MM.1S (cell line): Measurements from ENCODE around the gene ARF1.

Experiments used
- DNase-seq: peaks from one replicate; pipeline ENCODE4 v3.0.0-alpha.2; 2015
- H2AFZ ChIP-seq: fragments of 300-600 bp; sonication (generic); 2 replicates; pipeline ENCODE4 v1.6.0; 2016; ENCODE audit warnings: antibody characterized with exemption, low read length
- H3F3A ChIP-seq: fragments of 300-600 bp; sonication (generic); 2 replicates; pipeline ENCODE4 v1.6.1; 2016; ENCODE audit warnings: mild to moderate bottlenecking, antibody characterized with exemption, low read length, moderate library complexity, mixed read lengths; ENCODE audit not compliant: insufficient read depth
- H3K27ac ChIP-seq: fragments of 300-600 bp; sonication (generic); 2 replicates; pipeline ENCODE4 v1.5.1; 2016; ENCODE audit warnings: mild to moderate bottlenecking, low read length
- H3K27me3 ChIP-seq: fragments of 300-600 bp; sonication (generic); replicated peaks from 2 replicates; pipeline ENCODE4 v1.6.0; 2016; ENCODE audit warnings: low read length; ENCODE audit not compliant: insufficient read depth
- H3K36me3 ChIP-seq: fragments of 300-600 bp; sonication (generic); replicated peaks from 2 replicates; pipeline ENCODE4 v1.6.1; 2016; ENCODE audit warnings: mild to moderate bottlenecking, low read length, mixed read lengths; ENCODE audit not compliant: insufficient read depth
- H3K4me1 ChIP-seq: fragments of 300-600 bp; sonication (generic); 2 replicates; pipeline ENCODE4 v1.6.1; 2016; ENCODE audit warnings: low read length, mixed read lengths
- H3K4me2 ChIP-seq: fragments of 300-600 bp; sonication (generic); 2 replicates; pipeline ENCODE4 v1.6.0; 2016; ENCODE audit warnings: low read depth, low read length
- H3K4me3 ChIP-seq: fragments of 300-600 bp; sonication (generic); 2 replicates; pipeline ENCODE4 v1.5.1; 2016; ENCODE audit warnings: low read length, mixed read lengths
- H3K79me2 ChIP-seq: fragments of 300-600 bp; sonication (generic); 2 replicates; pipeline ENCODE4 v1.6.1; 2016; ENCODE audit warnings: mixed run types, low read length, mixed read lengths
- H3K9ac ChIP-seq: fragments of 300-600 bp; sonication (generic); 2 replicates; pipeline ENCODE4 v1.6.1; 2016; ENCODE audit warnings: low read length, mixed read lengths
- H3K9me2 ChIP-seq: fragments of 300-600 bp; sonication (generic); replicated peaks from 2 replicates; pipeline ENCODE4 v1.6.1; 2016; ENCODE audit warnings: mild to moderate bottlenecking, low read length, mixed read lengths; ENCODE audit not compliant: insufficient read depth
- H3K9me3 ChIP-seq: fragments of 300-600 bp; sonication (generic); replicated peaks from 2 replicates; pipeline ENCODE4 v1.6.1; 2016; ENCODE audit warnings: mild to moderate bottlenecking, low read length, mixed read lengths; ENCODE audit not compliant: insufficient read depth
- H4K20me1 ChIP-seq: fragments of 300-600 bp; sonication (generic); 2 replicates; pipeline ENCODE4 v1.6.1; 2016; ENCODE audit warnings: mild to moderate bottlenecking, low read length, moderate library complexity, mixed read lengths; ENCODE audit not compliant: insufficient read depth
- CTCF ChIP-seq: fragments of 300-600 bp; sonication (generic); IDR thresholded peaks from 2 replicates; pipeline ENCODE4 v1.5.1; 2016; ENCODE audit warnings: antibody characterized with exemption, low read length, mixed read lengths
- EZH2 ChIP-seq: fragments of 300-600 bp; sonication (generic); optimal IDR thresholded peaks from 2 replicates; pipeline ENCODE3; 2017; ENCODE audit warnings: low read depth, mild to moderate bottlenecking, antibody characterized with exemption, low read length, mixed read lengths
- EZH2phosphoT487 ChIP-seq: fragments of 300-600 bp; sonication (generic); IDR thresholded peaks from 2 replicates; pipeline ENCODE4 v1.6.1; 2018; ENCODE audit warnings: antibody characterized with exemption, low read length

ARF1 gene

GRCh38 chr1:228099331-228099732 is 16.8 kb downstream of the ARF1 start:
- H3K9ac ChIP-seq = no peak overlapping the region
- H3K27me3 ChIP-seq = no peaks in the 10 kb centered on the region
- H3K27ac ChIP-seq = no peak overlapping the region
- no peak for TF ChIP-seq EZH2
- TF ChIP-seq EZH2phosphoT487 = no peak
- no peak for TF ChIP-seq CTCF
- H3K36me3 ChIP-seq = peaks cover 17% of the 10 kb centered on the region; the same call in 1 of the 2 replicates
- H3K9me2 ChIP-seq = no peaks in the 10 kb centered on the region
- H3K79me2 ChIP-seq = peaks cover 85% of the 10 kb centered on the region
- no peak overlapping the region for H2AFZ ChIP-seq
- H3K4me1 ChIP-seq = peaks cover 13% of the 10 kb centered on the region
- H3K4me3 ChIP-seq = no peak overlapping the region
- H3F3A ChIP-seq = peaks cover 63% of the 10 kb centered on the region
- DNase-seq = no peak
- H3K9me3 ChIP-seq = no peaks in the 10 kb centered on the region
- H3K4me2 ChIP-seq = no peak overlapping the region
- H4K20me1 ChIP-seq = peaks cover 56% of the 10 kb centered on the region

GRCh38 chr1:228100822-228101613 is 18.5 kb downstream of the ARF1 start:
- Histone ChIP-seq H2AFZ (no peak overlapping the region), H3K27ac (peak overlapping the region; percentile 1; the same call in 1 of the 2 replicates), H3K9ac (peak overlapping the region; percentile 59; the same call in 1 of the 2 replicates), H4K20me1 (peaks cover 39% of the 10 kb centered on the region), H3K9me2 (no peaks in the 10 kb centered on the region), H3K9me3 (no peaks in the 10 kb centered on the region), H3K79me2 (peaks cover 68% of the 10 kb centered on the region), H3K4me1 (peaks cover 13% of the 10 kb centered on the region), H3K4me2 (peak overlapping the region; percentile 82), H3K27me3 (no peaks in the 10 kb centered on the region), H3K36me3 (peaks cover 16% of the 10 kb centered on the region; the same call in 1 of the 2 replicates), H3K4me3 (peak overlapping the region; percentile 90; the same call in 1 of the 2 replicates), H3F3A (peaks cover 67% of the 10 kb centered on the region)
- TF ChIP-seq EZH2 (no peak), CTCF (no peak), EZH2phosphoT487 (no peak)
- DNase-seq = no peak

GRCh38 chr1:228101614-228101993 is 19.1 kb downstream of the ARF1 start:
- H4K20me1 ChIP-seq = peaks cover 34% of the 10 kb centered on the region
- peaks cover 13% of the 10 kb centered on the region for H3K4me1 ChIP-seq
- peak overlapping the region; percentile 1; the same call in 1 of the 2 replicates for H3K27ac ChIP-seq
- peak overlapping the region; percentile 82 for H3K4me2 ChIP-seq
- no peaks in the 10 kb centered on the region for H3K27me3 ChIP-seq
- no peaks in the 10 kb centered on the region for H3K9me2 ChIP-seq
- H3F3A ChIP-seq = peaks cover 64% of the 10 kb centered on the region
- DNase-seq = no peak
- H3K4me3 ChIP-seq = peak overlapping the region; percentile 90
- peaks cover 65% of the 10 kb centered on the region for H3K79me2 ChIP-seq
- peaks cover 16% of the 10 kb centered on the region; the same call in 1 of the 2 replicates for H3K36me3 ChIP-seq
- H2AFZ ChIP-seq = no peak overlapping the region
- H3K9me3 ChIP-seq = no peaks in the 10 kb centered on the region
- no peak for TF ChIP-seq CTCF
- no peak for TF ChIP-seq EZH2
- no peak for TF ChIP-seq EZH2phosphoT487
- H3K9ac ChIP-seq = peak overlapping the region; percentile 59; the same call in 1 of the 2 replicates
